ENCODE data around the gene GIMAP8. TPM values are rescaled to one million over a fixed set of nuclear protein-coding genes. Genes with fewer than 3 reads are reported as not detected.
A peak's percentile ranks its signal among the peaks of the same experiment; 100 is the strongest.

Gene GIMAP8
- total RNA-seq, 2 experiments from 2014 or later: 7.7 to 9.6 TPM

DNA sequence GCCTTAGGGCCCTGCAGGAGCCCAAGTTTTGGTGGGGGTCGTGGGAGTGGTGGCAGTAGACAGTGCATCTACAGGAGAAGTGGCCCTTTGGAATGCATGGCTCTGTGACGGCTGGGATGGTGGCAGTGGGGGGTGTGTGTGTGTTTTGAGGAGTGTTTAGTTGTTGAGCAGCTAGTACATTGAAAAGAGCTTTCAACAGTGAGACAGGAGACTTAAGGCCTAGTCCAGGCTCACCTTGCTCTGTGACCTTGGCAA lies 44.2 kb upstream of the GIMAP8 start:
- Mint-ChIP-seq H3K4me1 (peaks cover 36% of the 10 kb centered on the region), H3K27me3 (no peaks in the 10 kb centered on the region), H3K9me3 (ENCODE audit: low read depth) (no peaks in the 10 kb centered on the region), H3K27ac (peak overlapping the region; percentile 91), H3K4me3 (peak overlapping the region; percentile 90), H3K36me3 (ENCODE audit: low read depth) (peaks cover 7% of the 10 kb centered on the region)
- DNase-seq (peak; percentile 27), ATAC-seq (no peak)
- intact Hi-C loops (cut with DNase I, micrococcal nuclease): loop anchor here in 1 of 2 experiments (5.0 kb wide), 1 partner anchor 694 kb away; a partner anchor contains a TSS
- POLR2A ChIA-PET: interaction anchor here (0.6 kb wide), 1 partner anchor 71 kb away, joined by 3 read pairs; no protein-coding TSS in a partner anchor
- CTCF ChIA-PET: interaction anchor here (0.7 to 3.5 kb wide), 10 partner anchors 12 to 242 kb away, joined by 3 to 12 read pairs (median 5); no protein-coding TSS in a partner anchor

- Mint-ChIP-seq H3K4me3 (peak overlapping the region; percentile 90), H3K27me3 (no peaks in the 10 kb centered on the region), H3K36me3 (ENCODE audit: low read depth) (peaks cover 7% of the 10 kb centered on the region), H3K9me3 (ENCODE audit: low read depth) (no peaks in the 10 kb centered on the region), H3K27ac (peak overlapping the region; percentile 91), H3K4me1 (peaks cover 36% of the 10 kb centered on the region)
- intact Hi-C loops (cut with DNase I, micrococcal nuclease): loop anchor here in 1 of 2 experiments (1.0 to 5.0 kb wide), 2 partner anchors 15 to 694 kb away; a partner anchor contains a TSS
- ChIA-PET CTCF (interaction anchor here (0.7 to 3.5 kb wide), 10 partner anchors 11 to 241 kb away, joined by 3 to 12 read pairs (median 5); no protein-coding TSS in a partner anchor), POLR2A (interaction anchor here (0.6 to 1.3 kb wide), 3 partner anchors 32 to 71 kb away, joined by 3 read pairs; no protein-coding TSS in a partner anchor)
- DNase-seq (peak; percentile 64), ATAC-seq (peak; percentile 75)
These were observed 43.6 kb upstream of the GIMAP8 start for GRCh38 chr7:150406567-150407421.

DNA sequence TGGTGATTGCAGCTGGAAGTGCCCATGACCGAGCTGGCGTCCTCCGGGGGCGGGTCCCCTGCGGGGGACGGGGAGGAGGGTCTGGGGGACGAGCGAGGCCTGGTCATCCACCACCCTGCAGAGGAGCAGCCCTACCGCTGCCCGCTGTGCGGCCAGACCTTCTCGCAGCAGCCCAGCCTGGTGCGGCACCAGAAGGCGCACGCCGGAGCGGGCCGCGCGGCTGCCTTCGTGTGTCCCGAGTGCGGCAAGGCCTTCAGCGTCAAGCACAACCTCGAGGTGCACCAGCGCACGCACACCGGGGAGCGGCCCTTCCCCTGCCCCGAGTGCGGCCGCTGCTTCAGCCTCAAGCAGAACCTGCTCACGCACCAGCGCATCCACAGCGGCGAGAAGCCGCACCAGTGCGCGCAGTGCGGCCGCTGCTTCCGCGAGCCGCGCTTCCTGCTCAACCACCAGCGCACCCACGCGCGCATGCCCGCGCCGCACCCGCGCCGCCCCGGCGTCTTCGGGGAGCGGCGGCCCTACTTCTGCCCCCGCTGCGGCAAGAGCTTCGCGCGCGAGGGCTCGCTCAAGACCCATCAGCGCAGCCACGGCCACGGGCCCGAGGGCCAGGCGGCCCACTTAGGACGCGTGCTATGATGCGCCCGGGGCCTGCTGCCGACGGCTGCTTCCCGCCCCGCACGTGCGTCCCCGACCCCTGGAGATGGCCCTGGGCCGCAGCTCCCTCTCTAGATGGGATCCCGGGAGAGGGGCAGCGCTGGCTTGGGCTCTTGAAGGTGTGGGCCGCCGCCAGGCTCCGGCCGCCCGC lies 42.6 kb upstream of the GIMAP8 start:
- Mint-ChIP-seq H3K27me3 (no peaks in the 10 kb centered on the region), H3K9me3 (ENCODE audit: low read depth) (no peaks in the 10 kb centered on the region), H3K4me1 (peaks cover 36% of the 10 kb centered on the region), H3K4me3 (no peak overlapping the region), H3K36me3 (ENCODE audit: low read depth) (peaks cover 7% of the 10 kb centered on the region), H3K27ac (no peak overlapping the region)
- ATAC-seq: no peak
- CTCF ChIA-PET: interaction anchor here (0.6 to 3.5 kb wide), 6 partner anchors 10 to 52 kb away, joined by 4 to 12 read pairs (median 7); no protein-coding TSS in a partner anchor
- no peak for DNase-seq
- POLR2A ChIA-PET: interaction anchor here (0.9 to 1.4 kb wide), 3 partner anchors 26 to 62 kb away, joined by 3 read pairs; no protein-coding TSS in a partner anchor
- intact Hi-C loops (cut with DNase I, micrococcal nuclease): loop anchor here in 1 of 2 experiments (1.0 to 5.0 kb wide), 2 partner anchors 14 to 695 kb away; a partner anchor contains a TSS

- H3K4me3 Mint-ChIP-seq: no peak overlapping the region
These were observed 41.8 kb upstream of the GIMAP8 start for GRCh38 chr7:150408393-150409299.

GRCh38 chr7:150409300-150410030 lies 41.0 kb upstream of the GIMAP8 start:
- POLR2A ChIA-PET: interaction anchor here (0.6 to 1.4 kb wide), 2 partner anchors 24 to 1606 kb away, joined by 3 to 6 read pairs; no protein-coding TSS in a partner anchor

More at GRCh38 chr7:150408393-150409299, 41.8 kb upstream of the GIMAP8 start:
- H3K27me3 Mint-ChIP-seq: no peaks in the 10 kb centered on the region
- peaks cover 7% of the 10 kb centered on the region for H3K36me3 Mint-ChIP-seq (ENCODE audit: low read depth)
- H3K4me1 Mint-ChIP-seq: peaks cover 39% of the 10 kb centered on the region
- no peaks in the 10 kb centered on the region for H3K9me3 Mint-ChIP-seq (ENCODE audit: low read depth)
- ATAC-seq (no peak), DNase-seq (no peak)
- H3K27ac Mint-ChIP-seq: no peak overlapping the region
- CTCF ChIA-PET: interaction anchor here (0.6 to 1.0 kb wide), 2 partner anchors 10 to 40 kb away, joined by 3 to 4 read pairs; no protein-coding TSS in a partner anchor
- intact Hi-C loops (cut with DNase I, micrococcal nuclease): loop anchor here in 1 of 2 experiments (5.0 kb wide), 1 partner anchor 696 kb away; a partner anchor contains a TSS
- POLR2A ChIA-PET: interaction anchor here (1.4 kb wide), 1 partner anchor 25 kb away, joined by 3 read pairs; no protein-coding TSS in a partner anchor

DNA sequence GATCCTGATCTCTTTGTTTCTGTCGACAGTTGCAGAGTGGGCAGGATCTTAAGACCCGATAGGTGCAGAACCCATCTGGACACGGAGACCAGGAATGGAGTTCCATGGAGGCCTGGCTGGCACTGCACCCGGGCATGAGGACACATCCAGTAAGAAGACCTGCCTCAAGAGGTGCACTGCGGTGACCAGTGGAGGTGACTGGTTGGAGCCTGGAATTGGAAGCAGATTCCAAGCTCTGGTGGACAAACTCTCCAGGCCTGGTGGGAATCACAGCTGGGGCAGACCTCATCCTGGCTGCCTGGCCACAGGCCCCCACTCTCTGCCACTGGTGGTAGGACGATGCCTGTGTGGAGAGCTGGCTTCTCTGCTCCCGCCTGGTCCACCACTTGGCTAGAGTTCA lies 40.3 kb upstream of the GIMAP8 start:
- H3K36me3 Mint-ChIP-seq (ENCODE audit: low read depth): peaks cover 7% of the 10 kb centered on the region
- no peak overlapping the region for H3K4me3 Mint-ChIP-seq
- H3K9me3 Mint-ChIP-seq (ENCODE audit: low read depth): no peaks in the 10 kb centered on the region
- ChIA-PET POLR2A (interaction anchor here (0.6 kb wide), 1 partner anchor 1607 kb away, joined by 6 read pairs; no protein-coding TSS in a partner anchor), CTCF (interaction anchor here (0.8 kb wide), 2 partner anchors 52 to 616 kb away, joined by 4 read pairs; no protein-coding TSS in a partner anchor)
- H3K27me3 Mint-ChIP-seq: no peaks in the 10 kb centered on the region
- H3K27ac Mint-ChIP-seq: no peak overlapping the region
- ATAC-seq: no peak
- H3K4me1 Mint-ChIP-seq: peaks cover 33% of the 10 kb centered on the region
- intact Hi-C loops (cut with DNase I, micrococcal nuclease): no loop called here
- no peak for DNase-seq

More at GRCh38 chr7:150409300-150410030, 41.0 kb upstream of the GIMAP8 start:
- H3K36me3 Mint-ChIP-seq (ENCODE audit: low read depth): peaks cover 7% of the 10 kb centered on the region
- peaks cover 33% of the 10 kb centered on the region for H3K4me1 Mint-ChIP-seq
- no peaks in the 10 kb centered on the region for H3K9me3 Mint-ChIP-seq (ENCODE audit: low read depth)
- ATAC-seq (no peak), DNase-seq (no peak)
- CTCF ChIA-PET: interaction anchor here (0.8 to 1.0 kb wide), 2 partner anchors 39 to 617 kb away, joined by 3 to 4 read pairs; no protein-coding TSS in a partner anchor
- no peaks in the 10 kb centered on the region for H3K27me3 Mint-ChIP-seq
- no peak overlapping the region for H3K4me3 Mint-ChIP-seq
- intact Hi-C loops (cut with DNase I, micrococcal nuclease): loop anchor here in 1 of 2 experiments (5.0 kb wide), 1 partner anchor 697 kb away; a partner anchor contains a TSS
- no peak overlapping the region for H3K27ac Mint-ChIP-seq

GRCh38 chr7:150410680-150411346 lies 39.6 kb upstream of the GIMAP8 start:
- no peak overlapping the region for H3K4me3 Mint-ChIP-seq
- no peak for DNase-seq
- POLR2A ChIA-PET: interaction anchor here (0.6 kb wide), 1 partner anchor 368 kb away, joined by 4 read pairs; no protein-coding TSS in a partner anchor
- H3K9me3 Mint-ChIP-seq (ENCODE audit: low read depth): no peaks in the 10 kb centered on the region
- ATAC-seq: no peak
- no peaks in the 10 kb centered on the region for H3K27me3 Mint-ChIP-seq
- CTCF ChIA-PET: interaction anchor here (0.7 to 0.8 kb wide), 2 partner anchors 53 to 67 kb away, joined by 3 to 4 read pairs; no protein-coding TSS in a partner anchor
- H3K4me1 Mint-ChIP-seq: peaks cover 29% of the 10 kb centered on the region
- no peak overlapping the region for H3K27ac Mint-ChIP-seq
- intact Hi-C loops (cut with DNase I, micrococcal nuclease): no loop called here
- H3K36me3 Mint-ChIP-seq (ENCODE audit: low read depth): peaks cover 7% of the 10 kb centered on the region

DNA sequence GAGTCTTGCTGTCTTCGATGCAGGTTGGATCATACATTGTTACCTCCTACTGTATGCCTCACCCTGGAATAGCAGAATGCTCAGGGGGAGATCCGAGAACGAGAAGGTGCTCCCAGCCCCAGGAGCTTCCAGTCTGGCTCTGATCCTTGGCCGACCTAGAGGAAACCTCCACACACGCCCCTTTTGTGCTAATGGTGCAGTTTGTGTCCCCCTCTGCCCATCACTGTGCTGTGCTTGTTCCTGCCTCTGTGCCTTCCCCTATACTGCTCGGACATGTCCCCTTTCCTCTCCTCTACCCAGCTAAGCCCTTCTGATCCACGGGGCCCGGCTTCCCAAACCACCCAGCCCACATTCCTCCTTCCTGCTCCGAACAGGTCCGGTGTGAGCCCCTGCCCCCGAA lies 38.8 kb upstream of the GIMAP8 start:
- no peak overlapping the region for H3K27ac Mint-ChIP-seq
- CTCF ChIA-PET: interaction anchor here (0.7 kb wide), 2 partner anchors 10 to 68 kb away, joined by 3 read pairs; no protein-coding TSS in a partner anchor
- intact Hi-C loops (cut with DNase I, micrococcal nuclease): no loop called here

GRCh38 chr7:150412016-150412415 lies 38.4 kb upstream of the GIMAP8 start:
- intact Hi-C loops (cut with DNase I, micrococcal nuclease): no loop called here
- no peak overlapping the region for H3K4me3 Mint-ChIP-seq
- H3K27me3 Mint-ChIP-seq: no peaks in the 10 kb centered on the region
- no peaks in the 10 kb centered on the region for H3K9me3 Mint-ChIP-seq (ENCODE audit: low read depth)
- ChIA-PET POLR2A (no interaction called here), CTCF (interaction anchor here (0.7 kb wide), 1 partner anchor 9 kb away, joined by 3 read pairs; no protein-coding TSS in a partner anchor)
- H3K27ac Mint-ChIP-seq: no peak overlapping the region
- DNase-seq (no peak), ATAC-seq (no peak)
- peaks cover 5% of the 10 kb centered on the region for H3K36me3 Mint-ChIP-seq (ENCODE audit: low read depth)
- peaks cover 17% of the 10 kb centered on the region for H3K4me1 Mint-ChIP-seq

More for the DNA sequence above, 38.8 kb upstream of the GIMAP8 start:
- POLR2A ChIA-PET: interaction anchor here (0.6 kb wide), 2 partner anchors 35 to 367 kb away, joined by 3 to 4 read pairs; no protein-coding TSS in a partner anchor
- no peaks in the 10 kb centered on the region for H3K9me3 Mint-ChIP-seq (ENCODE audit: low read depth)
- H3K36me3 Mint-ChIP-seq (ENCODE audit: low read depth): peaks cover 7% of the 10 kb centered on the region
- H3K4me1 Mint-ChIP-seq: peaks cover 21% of the 10 kb centered on the region
- ATAC-seq (no peak), DNase-seq (no peak)
- no peak overlapping the region for H3K4me3 Mint-ChIP-seq
- H3K27me3 Mint-ChIP-seq: no peaks in the 10 kb centered on the region
